IgD-negative memory B cell (primary cell): Measurements from ENCODE around the gene BACH1. TPM values are rescaled to one million over a fixed set of nuclear protein-coding genes. Genes with fewer than 3 reads are reported as not detected.

Source experiments
- H3K27ac Mint-ChIP-seq, 3 donors: one replicate each; pipeline ENCODE4 v1.8.0; 2020 to 2022; ENCODE audit warnings: mild to moderate bottlenecking in 3 of 3, mixed read lengths in 3 of 3, moderate library complexity in 1 of 3
- H3K27me3 Mint-ChIP-seq: one replicate; pipeline ENCODE4 v1.8.0; 2021; ENCODE audit warnings: mixed read lengths
- H3K36me3 Mint-ChIP-seq: one replicate; pipeline ENCODE4 v1.8.0; 2020; ENCODE audit warnings: mild to moderate bottlenecking, mixed read lengths
- H3K4me1 Mint-ChIP-seq, 3 donors: one replicate each; pipeline ENCODE4 v1.8.0; 2020 to 2022; ENCODE audit warnings: mixed read lengths in 3 of 3, mild to moderate bottlenecking in 1 of 3
- H3K4me3 Mint-ChIP-seq, 4 donors: one replicate each; pipeline ENCODE4 v1.8.0; 2020 to 2022; ENCODE audit warnings: mild to moderate bottlenecking in 4 of 4, mixed read lengths in 4 of 4, moderate library complexity in 3 of 4
- H3K9me3 Mint-ChIP-seq, 3 donors: one replicate each; pipeline ENCODE4 v1.8.0; 2020 to 2021; ENCODE audit warnings: mixed read lengths in 3 of 3, mild to moderate bottlenecking in 1 of 3
- polyA plus RNA-seq: library from polyadenylated mRNA; unstranded; fragments of 300-500 nt; fragmentation: Illumina TruSeq; gene quantifications from one replicate; pipeline ENCODE4 v1.2.3, GENCODE V29; 2021

Gene BACH1
- polyA plus RNA-seq, 1 donor from 2014 or later: 34.3 TPM

DNA sequence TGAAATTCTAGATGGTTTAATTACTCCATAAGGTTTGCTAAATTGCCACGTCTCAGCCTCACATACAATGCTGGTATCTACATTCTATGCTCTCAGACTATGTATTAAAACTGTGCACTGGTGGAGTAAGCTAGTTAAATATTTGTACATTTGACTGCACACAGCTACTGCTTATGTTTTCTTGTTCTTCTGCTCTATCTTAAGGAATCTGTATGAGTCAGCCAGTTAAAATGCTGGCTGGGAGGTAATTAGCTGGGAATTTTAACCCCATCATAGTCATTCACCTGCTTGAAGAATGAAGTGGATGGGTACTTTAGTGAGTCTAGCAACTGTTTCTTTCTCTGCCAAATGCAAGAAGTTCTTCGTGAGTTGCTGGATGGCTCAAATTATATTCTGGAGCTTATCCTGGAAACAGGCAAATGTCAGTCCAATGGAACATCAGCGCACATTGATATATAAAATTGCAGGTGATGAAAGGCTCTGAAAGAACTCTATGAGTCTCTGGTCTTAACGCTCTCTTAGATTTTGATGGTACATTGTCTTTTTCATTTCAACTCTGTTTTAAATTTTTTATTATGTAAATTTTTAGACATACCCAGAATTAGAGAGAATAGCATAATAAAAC, 83.4 kb downstream of the BACH1 start:
- peaks cover 9% of the 10 kb centered on the region for H3K36me3 Mint-ChIP-seq
- no peak overlapping the region for H3K27ac Mint-ChIP-seq
- no peaks in the 10 kb centered on the region for H3K9me3 Mint-ChIP-seq
- H3K27me3 Mint-ChIP-seq: no peaks in the 10 kb centered on the region
- no peak overlapping the region for H3K4me3 Mint-ChIP-seq
- no peaks in the 10 kb centered on the region for H3K4me1 Mint-ChIP-seq

DNA sequence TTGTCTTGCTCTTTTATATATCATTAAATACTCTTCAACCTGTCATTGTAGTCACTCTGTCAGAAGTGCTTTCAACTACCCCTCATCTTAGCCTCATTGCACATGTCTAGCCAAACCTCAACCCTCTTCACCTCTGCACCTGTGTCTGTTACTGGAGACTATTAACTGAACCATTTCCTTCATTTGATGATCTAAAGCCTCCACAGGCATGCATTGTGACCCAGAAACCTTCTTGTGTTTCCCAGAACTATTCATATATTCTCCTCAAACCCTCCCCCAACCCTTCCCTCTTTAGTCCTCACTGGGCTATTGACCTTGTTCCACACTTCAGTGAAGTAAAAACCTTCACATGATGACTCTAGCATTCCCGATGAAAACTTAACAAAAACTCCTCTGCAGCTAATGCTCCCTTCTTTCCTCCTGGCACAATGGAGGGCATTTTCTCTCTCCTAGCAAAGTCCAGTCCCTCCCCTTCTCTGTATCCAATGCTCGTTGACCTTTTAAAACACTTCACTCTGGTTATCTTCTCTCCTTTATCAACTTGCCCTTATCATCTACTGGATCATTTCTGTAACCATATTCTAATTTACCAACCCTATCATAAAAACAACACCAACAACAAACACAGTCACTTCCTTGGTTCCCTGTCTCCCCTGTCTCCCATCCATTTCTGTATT, 86.1 kb downstream of the BACH1 start:
- Mint-ChIP-seq H3K27me3 (no peaks in the 10 kb centered on the region), H3K4me3 (no peak overlapping the region), H3K4me1 (no peaks in the 10 kb centered on the region), H3K9me3 (no peaks in the 10 kb centered on the region), H3K27ac (no peak overlapping the region), H3K36me3 (peaks cover 4% of the 10 kb centered on the region)

DNA sequence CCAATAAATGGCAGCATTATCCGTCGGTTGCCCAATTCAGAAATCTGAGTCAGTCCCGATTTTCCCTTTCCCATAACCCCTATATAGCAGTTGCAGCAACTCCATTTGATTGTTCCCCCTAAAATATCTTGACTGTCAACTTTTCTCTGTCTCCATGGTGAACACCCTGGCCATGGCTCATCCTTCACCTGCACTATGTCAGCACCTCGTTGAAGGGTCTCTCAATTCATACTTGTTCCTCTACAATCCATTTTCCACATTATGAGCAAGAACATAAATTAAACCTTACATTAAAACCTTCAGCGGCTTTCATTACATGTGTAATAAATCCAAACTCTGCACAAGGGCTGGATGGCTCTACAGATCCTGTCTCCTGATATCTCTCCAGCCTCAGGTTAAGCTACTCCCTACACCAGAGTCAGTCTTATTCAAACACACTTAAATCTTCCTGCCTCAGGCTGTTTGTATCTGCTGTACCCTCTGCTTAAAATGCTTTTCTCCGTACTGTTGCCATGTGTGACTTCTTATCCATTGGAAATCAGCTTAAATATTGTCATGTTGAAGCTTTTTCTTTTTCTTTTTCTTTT, 87.3 kb downstream of the BACH1 start:
- H3K9me3 Mint-ChIP-seq: no peaks in the 10 kb centered on the region
- H3K36me3 Mint-ChIP-seq: peaks cover 4% of the 10 kb centered on the region
- no peak overlapping the region for H3K4me3 Mint-ChIP-seq
- no peaks in the 10 kb centered on the region for H3K4me1 Mint-ChIP-seq
- H3K27ac Mint-ChIP-seq: no peak overlapping the region
- no peaks in the 10 kb centered on the region for H3K27me3 Mint-ChIP-seq

DNA sequence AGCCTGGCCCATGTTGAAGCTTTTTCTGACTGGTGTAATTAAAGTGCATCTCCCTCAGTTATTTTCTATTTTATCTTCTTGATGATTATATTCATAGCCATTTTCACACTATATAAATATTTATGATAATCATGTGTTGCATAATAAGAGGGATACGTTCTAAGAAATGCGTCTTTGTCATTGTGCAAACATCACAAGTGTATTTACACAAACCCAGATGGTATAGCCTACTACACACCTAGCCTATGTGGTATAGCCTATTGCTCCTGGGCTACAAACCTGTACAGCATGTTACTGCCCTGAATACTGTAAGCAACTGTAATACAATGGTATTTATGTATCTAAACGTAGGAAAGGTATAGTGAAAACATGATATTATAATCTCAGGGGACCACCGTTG, 88.1 kb downstream of the BACH1 start:
- peaks cover 2% of the 10 kb centered on the region for H3K36me3 Mint-ChIP-seq
- no peak overlapping the region for H3K27ac Mint-ChIP-seq
- H3K4me1 Mint-ChIP-seq: no peaks in the 10 kb centered on the region
- no peaks in the 10 kb centered on the region for H3K9me3 Mint-ChIP-seq
- no peak overlapping the region for H3K4me3 Mint-ChIP-seq
- no peaks in the 10 kb centered on the region for H3K27me3 Mint-ChIP-seq

DNA sequence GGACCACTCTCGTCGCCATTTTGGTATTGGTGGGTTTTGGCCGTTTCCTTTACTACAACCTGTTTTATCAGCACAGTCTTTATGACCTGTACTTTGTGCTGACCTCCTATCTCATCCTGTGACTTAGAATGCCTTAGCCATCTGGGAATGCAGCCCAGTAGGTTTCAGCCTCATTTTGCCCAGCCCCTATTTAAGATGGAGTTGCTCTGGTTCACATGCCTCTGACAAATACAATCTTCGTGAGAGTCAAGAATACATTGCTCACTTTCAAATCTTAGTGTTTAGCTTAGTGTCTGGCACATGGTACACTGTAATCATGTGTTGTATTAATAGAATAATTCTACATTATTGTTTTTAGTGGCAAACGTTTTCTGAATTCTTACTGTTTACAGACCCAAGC, 88.9 kb downstream of the BACH1 start:
- Mint-ChIP-seq H3K36me3 (peaks cover 2% of the 10 kb centered on the region), H3K27ac (no peak overlapping the region), H3K4me3 (no peak overlapping the region), H3K9me3 (no peaks in the 10 kb centered on the region), H3K4me1 (no peaks in the 10 kb centered on the region), H3K27me3 (no peaks in the 10 kb centered on the region)

DNA sequence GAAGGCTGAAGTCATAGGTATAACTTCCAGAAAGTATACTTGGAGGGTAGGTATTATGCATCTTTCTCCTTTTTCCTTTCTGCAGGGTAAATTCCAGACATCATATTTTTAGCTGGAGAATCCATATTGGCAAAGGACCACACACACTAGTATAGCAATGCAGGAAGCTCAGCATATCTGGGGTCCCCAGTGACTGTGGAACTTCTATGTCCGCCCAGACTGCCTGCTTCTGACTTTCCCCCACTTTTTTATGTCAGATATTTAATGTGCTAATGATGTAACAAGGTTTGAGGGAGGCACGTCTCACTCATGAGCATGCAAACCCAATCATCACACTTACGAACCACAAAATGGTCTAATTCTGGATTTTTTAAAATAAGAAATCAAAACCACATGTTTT, 90.4 kb downstream of the BACH1 start:
- Mint-ChIP-seq H3K4me1 (no peaks in the 10 kb centered on the region), H3K9me3 (no peaks in the 10 kb centered on the region), H3K36me3 (no peaks in the 10 kb centered on the region), H3K4me3 (no peak overlapping the region), H3K27me3 (no peaks in the 10 kb centered on the region), H3K27ac (no peak overlapping the region)

DNA sequence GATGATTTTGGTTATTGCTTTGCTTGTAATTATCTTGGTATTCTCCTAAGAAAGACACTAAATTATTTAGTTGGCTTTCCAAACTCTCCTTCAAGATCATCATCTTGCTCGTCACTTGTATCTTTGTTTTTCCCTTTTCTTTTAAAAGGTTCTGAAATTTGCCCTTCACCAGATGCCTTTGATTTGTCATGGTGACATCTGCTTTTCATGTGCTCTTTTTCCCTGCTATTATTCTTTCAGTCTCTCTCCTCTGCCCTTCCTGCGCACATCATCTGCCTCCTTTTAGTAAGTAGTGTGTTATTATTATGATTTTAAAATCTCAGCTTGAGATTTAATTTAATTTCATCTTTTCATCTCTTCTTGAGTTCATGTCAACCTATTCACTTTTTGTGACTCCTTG, 92.1 kb downstream of the BACH1 start:
- no peak overlapping the region for H3K27ac Mint-ChIP-seq
- H3K4me1 Mint-ChIP-seq: no peaks in the 10 kb centered on the region
- H3K4me3 Mint-ChIP-seq: no peak overlapping the region
- peaks cover 1% of the 10 kb centered on the region for H3K36me3 Mint-ChIP-seq
- no peaks in the 10 kb centered on the region for H3K27me3 Mint-ChIP-seq
- H3K9me3 Mint-ChIP-seq: no peaks in the 10 kb centered on the region

DNA sequence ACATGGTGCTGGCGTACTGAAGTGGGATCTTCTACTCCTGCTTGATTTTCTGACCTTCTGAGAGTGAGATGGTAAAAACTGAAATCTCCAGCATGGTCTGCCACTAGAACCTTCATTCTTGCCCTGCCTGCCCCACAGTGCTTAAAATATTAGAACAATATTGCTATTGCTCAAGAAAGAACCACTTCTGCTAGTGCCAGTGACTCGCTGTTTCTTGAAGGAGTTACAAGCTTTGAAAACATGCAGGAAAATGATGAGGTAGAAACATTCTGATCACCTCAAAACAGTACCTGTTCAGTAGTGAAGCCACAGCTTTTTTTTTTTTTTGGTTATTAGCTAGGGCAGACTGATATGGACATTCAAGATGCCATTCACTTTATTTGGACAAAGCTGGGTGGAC, 95.3 kb downstream of the BACH1 start:
- H3K4me3 Mint-ChIP-seq: no peak overlapping the region
- H3K27me3 Mint-ChIP-seq: no peaks in the 10 kb centered on the region
- peaks cover 4 to 18% (median 6%) of the 10 kb centered on the region in 3 donors for H3K9me3 Mint-ChIP-seq
- H3K36me3 Mint-ChIP-seq: peaks cover 8% of the 10 kb centered on the region
- H3K4me1 Mint-ChIP-seq: no peaks in the 10 kb centered on the region
- H3K27ac Mint-ChIP-seq: no peak overlapping the region

Other genes with a start within 250 kb of the BACH1 start
- gene CCT8, start 225.3 kb upstream of the BACH1 start, polyA plus RNA-seq: 141 TPM
- gene MAP3K7CL, start 168.3 kb upstream of the BACH1 start, polyA plus RNA-seq: 68.6 TPM